PC-9 (cell line): Measurements from ENCODE around the gene KCNE4.

Experiments
- CTCF ChIP-seq: fragments of 200-600 bp; sonication (generic); conservative IDR thresholded peaks from 2 replicates; pipeline ENCODE4 v1.6.1; 2017; ENCODE audit warnings: mixed run types, antibody characterized with exemption, mild to moderate bottlenecking, moderate library complexity
- EZH2 ChIP-seq: fragments of 200-600 bp; sonication (generic); IDR thresholded peaks from 2 replicates; pipeline ENCODE4 v1.8.0; 2017; ENCODE audit warnings: antibody characterized with exemption, low read depth

GRCh38 chr2:223101340-223102039 lies 49.5 kb downstream of the KCNE4 start:
- TF ChIP-seq CTCF (peak; percentile 86), EZH2 (no peak)
